Measurements from ENCODE around the gene LRMDA. TPM values are rescaled to one million over a fixed set of nuclear protein-coding genes. Genes with fewer than 3 reads are reported as not detected.

LRMDA gene
- total RNA-seq, 1 donor from 2014 or later: not detected

DNA sequence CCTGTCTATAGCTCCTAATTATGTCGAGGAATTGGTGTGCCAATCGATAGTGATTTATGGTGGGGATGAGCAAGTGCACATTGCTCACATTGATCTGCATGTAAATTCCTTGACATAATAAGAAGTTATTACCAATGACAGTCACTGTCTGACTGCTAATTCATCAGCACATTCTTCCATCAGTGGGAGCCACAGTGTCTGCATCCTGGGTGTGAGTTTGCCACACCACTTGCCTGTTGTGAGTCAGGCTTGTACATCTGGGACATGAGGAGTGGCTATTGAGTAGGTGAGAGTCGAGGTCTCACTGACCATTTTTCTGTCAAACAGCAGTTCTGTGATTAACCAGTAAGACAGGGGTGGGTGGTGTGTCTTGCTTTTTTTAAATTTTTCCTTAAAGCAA, 263.4 kb downstream of the LRMDA start:
- DNase-seq (ENCODE audit: low read depth): no peak

- DNase-seq (ENCODE audit: low read depth): no peak
Observed at GRCh38 chr10:75695994-75696393, 264.6 kb downstream of the LRMDA start.

DNA sequence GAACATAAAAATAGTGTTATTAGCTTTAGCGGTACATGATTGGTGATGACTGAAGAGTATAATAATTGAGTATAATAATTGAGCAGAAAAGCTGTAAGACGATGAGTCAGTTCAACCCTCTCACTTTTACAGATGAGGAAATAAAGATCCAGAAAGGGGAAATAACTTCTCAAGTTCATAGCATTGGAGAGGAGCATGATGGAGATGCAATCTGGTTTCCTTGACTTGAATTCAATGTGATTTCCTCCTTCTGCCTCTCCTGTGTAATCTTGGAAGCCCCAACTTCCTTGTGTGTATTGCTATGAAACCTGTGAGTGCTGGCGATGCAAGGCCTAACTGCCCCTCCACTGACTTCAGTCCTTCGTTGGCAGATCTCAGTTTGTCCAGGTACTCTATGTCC, 265.1 kb downstream of the LRMDA start:
- DNase-seq (ENCODE audit: low read depth): no peak

- DNase-seq (ENCODE audit: low read depth): no peak
Observed at GRCh38 chr10:75703191-75703854, 271.9 kb downstream of the LRMDA start.

DNA sequence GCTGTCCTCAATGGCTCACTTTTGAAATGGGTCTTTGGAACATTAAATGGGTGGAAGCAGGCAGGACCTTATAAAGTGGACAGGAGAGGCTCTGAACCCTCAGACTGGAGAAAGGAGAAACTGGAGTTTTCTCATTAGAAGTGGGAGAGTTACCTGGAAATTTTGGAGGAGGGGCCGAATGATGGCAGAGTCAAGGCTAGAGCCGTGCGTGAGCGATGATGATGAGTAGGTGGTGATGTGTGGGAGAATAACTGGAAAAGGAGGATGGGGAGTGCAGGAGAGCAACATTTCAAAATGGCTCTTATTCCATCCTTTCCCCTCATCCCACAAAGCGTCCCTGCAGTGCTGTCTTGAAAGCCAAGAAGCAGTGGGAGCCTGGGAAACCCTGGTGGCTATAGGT, 274.0 kb downstream of the LRMDA start:
- DNase-seq (ENCODE audit: low read depth): no peak

- no peak for DNase-seq (ENCODE audit: low read depth)
Observed at GRCh38 chr10:75707080-75707840, 275.8 kb downstream of the LRMDA start.

DNA sequence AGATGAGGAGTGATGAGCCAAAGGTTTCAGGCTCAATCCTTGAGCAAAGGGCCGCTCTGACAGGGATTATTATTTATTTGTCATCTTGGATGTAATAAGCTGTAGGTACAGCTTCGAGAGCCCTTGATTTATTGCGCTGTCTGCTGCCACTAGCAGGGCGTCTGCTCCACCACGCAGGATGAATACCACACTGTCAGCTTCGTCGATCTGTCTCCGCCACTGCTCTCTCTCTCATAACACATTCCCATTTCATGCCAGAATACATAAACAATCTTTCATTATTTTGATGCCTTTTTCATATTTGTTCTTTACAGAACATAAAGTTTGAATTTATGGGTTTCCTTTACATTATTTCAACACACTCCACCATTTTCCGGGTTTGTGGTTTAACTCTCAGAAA, 276.6 kb downstream of the LRMDA start:
- DNase-seq (ENCODE audit: low read depth): no peak

DNA sequence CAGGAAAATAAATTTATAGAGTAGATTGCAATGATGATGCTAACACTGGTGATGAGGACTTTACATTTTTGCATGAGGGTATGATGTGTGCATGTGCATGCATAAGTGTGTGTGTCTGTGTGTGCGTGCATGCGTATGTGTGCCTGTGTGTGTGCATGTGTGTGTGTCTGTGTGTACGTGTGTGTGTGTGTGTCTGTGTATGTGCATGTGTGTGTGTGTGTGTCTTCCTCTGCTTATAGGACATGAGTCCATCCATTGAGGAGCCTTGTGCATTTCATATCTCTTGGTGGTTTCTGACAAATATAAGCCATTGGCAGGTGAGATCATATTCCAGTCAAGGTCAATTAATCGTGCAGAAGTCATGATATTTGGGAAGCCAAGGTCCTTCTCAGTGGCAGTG, 277.8 kb downstream of the LRMDA start:
- no peak for DNase-seq (ENCODE audit: low read depth)

GRCh38 chr10:75709811-75710210, 278.4 kb downstream of the LRMDA start:
- DNase-seq (ENCODE audit: low read depth): no peak

- DNase-seq (ENCODE audit: low read depth): no peak
Observed at GRCh38 chr10:75712242-75712880, 280.9 kb downstream of the LRMDA start.

DNA sequence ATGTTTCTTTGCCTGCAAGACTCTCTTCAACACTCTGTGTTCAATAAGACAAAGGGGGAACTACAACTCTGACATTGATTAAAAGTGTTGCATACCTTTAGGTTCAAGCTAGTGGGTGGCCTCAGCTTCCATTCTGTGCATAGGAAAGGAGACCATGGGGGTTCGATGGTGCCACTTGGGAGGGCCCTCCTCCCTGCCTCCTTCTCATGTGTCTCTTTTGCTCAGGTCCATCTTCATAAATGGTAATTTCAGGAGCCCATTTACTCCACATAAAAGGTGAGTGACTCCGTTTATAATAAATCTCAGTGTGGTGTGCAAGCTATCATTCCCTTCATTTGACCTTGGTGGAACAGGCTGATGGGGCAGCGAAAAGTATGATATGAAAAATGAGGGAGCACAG, 285.1 kb downstream of the LRMDA start:
- no peak for DNase-seq (ENCODE audit: low read depth)

DNA sequence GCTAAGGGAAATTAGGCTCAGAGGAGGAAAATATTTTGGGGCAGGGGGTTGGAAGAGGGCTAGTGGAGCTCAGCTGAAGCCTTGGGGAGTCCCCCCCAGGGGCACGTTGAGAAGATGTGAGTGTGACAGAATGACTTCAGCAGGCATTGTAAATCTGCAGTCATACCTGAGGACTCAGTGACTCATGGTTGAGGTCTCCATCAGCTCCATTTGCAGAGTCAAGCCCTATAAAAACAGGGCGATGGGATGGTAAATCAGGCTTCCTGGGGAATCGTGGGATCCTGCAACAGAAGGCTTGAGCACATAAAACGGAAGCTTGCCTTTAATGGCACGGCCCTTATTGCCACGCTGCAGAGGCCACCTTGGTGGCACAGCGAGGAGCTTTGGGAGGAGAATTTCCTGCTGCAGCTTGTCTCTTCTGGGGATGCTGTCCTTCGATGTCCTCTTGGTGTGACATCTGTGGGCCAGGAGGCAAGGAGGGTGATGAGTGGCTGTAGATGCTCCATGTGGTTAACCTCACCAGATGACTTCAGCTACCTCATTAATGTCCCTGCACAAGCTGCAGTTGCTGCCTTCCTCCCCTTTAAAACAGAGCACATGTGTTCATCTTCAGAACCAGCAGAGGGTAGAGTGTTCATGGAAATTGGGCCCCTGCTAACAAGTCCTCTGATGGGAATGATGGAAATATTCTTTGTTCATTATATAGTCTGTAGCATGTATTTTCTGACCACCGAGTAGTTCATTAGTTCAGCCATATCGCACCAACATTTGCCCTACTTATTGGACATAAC, 285.9 kb downstream of the LRMDA start:
- DNase-seq (ENCODE audit: low read depth): peak; percentile 40

DNA sequence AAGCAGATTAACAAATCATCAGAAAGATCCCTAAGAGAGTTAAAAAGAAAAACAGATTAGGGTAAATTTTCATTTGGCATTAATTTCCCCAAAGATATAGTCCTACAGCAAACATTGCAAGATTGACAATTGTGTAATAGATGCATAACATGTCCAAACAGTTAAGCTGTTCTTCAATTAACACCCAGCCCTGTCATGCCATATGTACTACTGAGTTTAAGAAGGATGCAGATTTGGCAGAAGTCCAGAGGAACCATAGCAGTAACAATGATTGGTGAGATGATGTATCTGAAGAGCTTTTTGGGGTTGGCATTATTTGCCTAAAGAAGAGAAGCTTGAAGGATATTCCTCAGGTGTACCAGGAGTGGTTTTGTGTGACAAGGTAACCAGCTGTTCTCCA, 287.6 kb downstream of the LRMDA start:
- DNase-seq (ENCODE audit: low read depth): no peak

DNA sequence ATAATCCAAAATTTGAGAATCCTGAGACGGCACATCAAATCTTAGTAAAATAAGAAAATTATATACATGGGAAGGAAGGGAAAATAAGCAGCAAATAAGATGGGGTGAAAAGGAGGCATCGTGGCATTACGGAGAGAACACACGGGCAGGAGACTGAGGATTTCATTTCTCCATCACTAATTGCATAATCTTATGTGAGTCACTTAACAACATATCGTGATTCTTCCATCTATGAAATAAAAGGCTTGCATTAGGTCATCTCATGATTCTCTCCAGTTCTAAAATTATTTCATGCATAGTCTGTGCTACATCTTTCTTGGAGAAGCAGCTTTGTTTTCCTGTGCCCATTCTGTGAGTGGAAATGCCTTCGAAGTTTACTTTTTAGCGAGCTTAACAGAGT, 288.7 kb downstream of the LRMDA start:
- DNase-seq (ENCODE audit: low read depth): no peak

GRCh38 chr10:75722020-75722419, 290.6 kb downstream of the LRMDA start:
- DNase-seq (ENCODE audit: low read depth): no peak

DNA sequence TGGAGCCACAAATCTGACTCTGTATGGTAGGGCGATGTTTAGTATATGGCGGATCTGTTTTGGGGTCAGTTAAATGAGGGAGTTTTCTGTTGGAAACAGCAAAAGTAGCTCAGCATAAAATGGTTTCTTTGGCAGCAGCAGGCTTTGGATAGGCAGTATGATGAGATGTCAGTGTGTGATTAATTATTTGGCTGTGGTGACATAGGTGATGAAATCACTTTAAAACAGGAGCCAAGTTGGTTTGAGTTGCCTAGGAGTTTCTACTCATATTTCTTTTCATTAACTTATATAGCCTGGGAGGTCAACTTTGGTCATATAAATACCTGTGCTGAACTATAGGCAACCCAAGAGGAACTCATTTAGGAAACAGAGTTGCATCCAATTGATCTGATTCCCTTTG, 291.2 kb downstream of the LRMDA start:
- DNase-seq (ENCODE audit: low read depth): no peak

DNA sequence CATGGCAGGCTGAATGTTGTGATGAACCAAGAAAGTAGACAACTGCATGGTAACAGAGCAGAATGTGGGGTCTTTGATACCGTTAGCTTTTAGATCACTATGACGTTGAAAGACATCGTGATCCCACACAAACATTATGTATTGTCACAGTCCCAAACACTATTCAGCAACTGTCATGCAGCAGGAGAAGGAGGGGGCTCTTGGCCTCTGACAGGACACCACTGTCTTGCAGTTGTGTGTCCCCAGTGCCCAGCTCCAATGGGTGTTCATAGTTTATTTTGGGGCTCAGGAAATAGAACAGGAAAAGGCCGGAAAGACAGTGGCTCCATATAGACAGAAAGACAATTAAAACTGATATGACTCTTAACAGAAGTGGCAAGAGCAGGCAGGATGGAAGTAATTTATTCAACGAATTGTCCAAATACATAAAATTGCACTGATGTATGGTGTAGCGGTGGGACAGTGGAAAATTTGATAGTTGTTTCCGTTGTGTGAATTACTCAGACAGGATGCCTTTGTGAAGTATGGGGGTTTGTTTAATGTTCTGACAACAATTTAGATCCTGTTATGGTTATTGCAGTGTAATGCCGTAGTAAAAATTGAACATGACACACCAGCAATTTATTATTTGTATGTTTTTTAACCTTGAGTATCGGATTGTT, 292.0 kb downstream of the LRMDA start:
- no peak for DNase-seq (ENCODE audit: low read depth)

- no peak for DNase-seq (ENCODE audit: low read depth)
Observed at GRCh38 chr10:75724047-75724446, 292.6 kb downstream of the LRMDA start.

- DNase-seq (ENCODE audit: low read depth): no peak
Observed at GRCh38 chr10:75726522-75727483, 295.4 kb downstream of the LRMDA start.

DNA sequence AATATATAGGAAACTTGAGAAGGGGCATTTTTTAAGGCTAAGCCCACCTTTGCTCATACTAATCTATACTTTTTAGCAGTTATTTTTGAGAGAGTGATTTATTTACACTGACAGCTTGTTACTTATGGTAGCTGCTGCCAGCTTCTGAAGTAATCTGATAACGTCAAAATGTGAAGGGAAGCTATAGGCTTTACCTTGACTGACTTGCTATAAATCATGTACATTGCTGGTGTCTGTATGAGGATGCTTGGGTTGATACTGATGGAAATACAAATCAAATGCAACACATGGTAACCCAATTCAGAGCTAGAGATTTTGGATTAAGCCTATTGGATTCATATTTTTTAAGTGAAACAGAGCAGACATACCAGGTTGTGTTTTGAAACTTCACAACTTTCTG, 299.4 kb downstream of the LRMDA start:
- no peak for DNase-seq (ENCODE audit: low read depth)
